NCI-H146 (cell line): ENCODE data around the gene TIGIT.

Source experiments
- DNase-seq: peaks from one replicate; lab custom pipeline; 2025; lab: John Stamatoyannopoulos, UW

TIGIT gene

GRCh38 chr3:114351123-114351821 lies 57.4 kb downstream of the TIGIT start:
- DNase-seq: no peak

- DNase-seq: no peak
These were observed 58.0 kb downstream of the TIGIT start for GRCh38 chr3:114351822-114352145.

GRCh38 chr3:114355653-114356052 lies 61.8 kb downstream of the TIGIT start:
- no peak for DNase-seq

- no peak for DNase-seq
These were observed 62.2 kb downstream of the TIGIT start for GRCh38 chr3:114356066-114356465.

- no peak for DNase-seq
These were observed 62.7 kb downstream of the TIGIT start for GRCh38 chr3:114356525-114356924.
